Measurements from ENCODE around the gene SNRPA.
"Not testable (repeated sequence)": the region's sequence is repeated elsewhere in the genome, so short reads cannot be mapped to it uniquely, and the experiment has no call there.

DNA sequence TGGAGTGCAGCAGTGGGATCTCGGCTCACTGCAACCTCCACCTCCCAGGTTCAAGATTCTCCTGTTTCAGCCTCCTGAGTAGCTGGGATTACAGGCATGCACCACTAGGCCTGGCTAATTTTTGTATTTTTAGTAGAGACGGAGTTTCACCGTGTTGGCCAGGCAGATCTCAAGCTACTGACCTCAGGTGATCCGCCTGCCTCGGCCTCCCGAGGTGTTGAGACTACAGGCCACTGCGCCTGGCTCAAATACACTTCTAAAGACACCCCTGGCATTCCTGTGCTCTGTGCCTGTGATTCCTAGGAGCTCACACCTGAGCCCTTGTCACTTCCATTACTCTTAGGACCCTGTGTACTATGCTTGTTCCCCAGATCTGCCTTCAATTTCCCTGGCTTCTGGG is 61.6 kb downstream of the SNRPA start:
- TF ChIP-seq, protein P1, sequence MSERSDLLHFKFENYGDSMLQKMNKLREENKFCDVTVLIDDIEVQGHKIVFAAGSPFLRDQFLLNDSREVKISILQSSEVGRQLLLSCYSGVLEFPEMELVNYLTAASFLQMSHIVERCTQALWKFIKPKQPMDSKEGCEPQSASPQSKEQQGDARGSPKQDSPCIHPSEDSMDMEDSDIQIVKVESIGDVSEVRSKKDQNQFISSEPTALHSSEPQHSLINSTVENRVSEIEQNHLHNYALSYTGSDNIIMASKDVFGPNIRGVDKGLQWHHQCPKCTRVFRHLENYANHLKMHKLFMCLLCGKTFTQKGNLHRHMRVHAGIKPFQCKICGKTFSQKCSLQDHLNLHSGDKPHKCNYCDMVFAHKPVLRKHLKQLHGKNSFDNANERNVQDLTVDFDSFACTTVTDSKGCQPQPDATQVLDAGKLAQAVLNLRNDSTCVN (CRISPR knock-in tag; IDR thresholded peaks at IDR 0.05; ENCODE audit: borderline replicate concordance), result not testable (repeated sequence)
- TF ChIP-seq, protein P2, sequence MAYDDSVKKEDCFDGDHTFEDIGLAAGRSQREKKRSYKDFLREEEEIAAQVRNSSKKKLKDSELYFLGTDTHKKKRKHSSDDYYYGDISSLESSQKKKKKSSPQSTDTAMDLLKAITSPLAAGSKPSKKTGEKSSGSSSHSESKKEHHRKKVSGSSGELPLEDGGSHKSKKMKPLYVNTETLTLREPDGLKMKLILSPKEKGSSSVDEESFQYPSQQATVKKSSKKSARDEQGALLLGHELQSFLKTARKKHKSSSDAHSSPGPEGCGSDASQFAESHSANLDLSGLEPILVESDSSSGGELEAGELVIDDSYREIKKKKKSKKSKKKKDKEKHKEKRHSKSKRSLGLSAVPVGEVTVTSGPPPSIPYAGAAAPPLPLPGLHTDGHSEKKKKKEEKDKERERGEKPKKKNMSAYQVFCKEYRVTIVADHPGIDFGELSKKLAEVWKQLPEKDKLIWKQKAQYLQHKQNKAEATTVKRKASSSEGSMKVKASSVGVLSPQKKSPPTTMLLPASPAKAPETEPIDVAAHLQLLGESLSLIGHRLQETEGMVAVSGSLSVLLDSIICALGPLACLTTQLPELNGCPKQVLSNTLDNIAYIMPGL (CRISPR knock-in tag; IDR thresholded peaks at IDR 0.05; ENCODE audit: borderline replicate concordance in 1 of 2, low read depth in 1 of 2), result not testable (repeated sequence)
- not testable (repeated sequence) for TF ChIP-seq SIX1 (CRISPR knock-in tag; IDR thresholded peaks at IDR 0.05; ENCODE audit: borderline replicate concordance); PAWR (CRISPR knock-in tag; IDR thresholded peaks at IDR 0.05; ENCODE audit: borderline replicate concordance); ZBTB7A (CRISPR knock-in tag; IDR thresholded peaks at IDR 0.05); ZNF510 (CRISPR knock-in tag; IDR thresholded peaks at IDR 0.05; ENCODE audit: low read depth); JUNB (CRISPR knock-in tag; IDR thresholded peaks at IDR 0.05; ENCODE audit: borderline replicate concordance); ZNF124 (CRISPR knock-in tag; IDR thresholded peaks at IDR 0.05); KLF6 (CRISPR knock-in tag; IDR thresholded peaks at IDR 0.05); ZNF274 (CRISPR knock-in tag; IDR thresholded peaks at IDR 0.05); DPF2 (CRISPR knock-in tag; IDR thresholded peaks at IDR 0.05; ENCODE audit: borderline replicate concordance, low read depth)
- TF ChIP-seq, protein P3, sequence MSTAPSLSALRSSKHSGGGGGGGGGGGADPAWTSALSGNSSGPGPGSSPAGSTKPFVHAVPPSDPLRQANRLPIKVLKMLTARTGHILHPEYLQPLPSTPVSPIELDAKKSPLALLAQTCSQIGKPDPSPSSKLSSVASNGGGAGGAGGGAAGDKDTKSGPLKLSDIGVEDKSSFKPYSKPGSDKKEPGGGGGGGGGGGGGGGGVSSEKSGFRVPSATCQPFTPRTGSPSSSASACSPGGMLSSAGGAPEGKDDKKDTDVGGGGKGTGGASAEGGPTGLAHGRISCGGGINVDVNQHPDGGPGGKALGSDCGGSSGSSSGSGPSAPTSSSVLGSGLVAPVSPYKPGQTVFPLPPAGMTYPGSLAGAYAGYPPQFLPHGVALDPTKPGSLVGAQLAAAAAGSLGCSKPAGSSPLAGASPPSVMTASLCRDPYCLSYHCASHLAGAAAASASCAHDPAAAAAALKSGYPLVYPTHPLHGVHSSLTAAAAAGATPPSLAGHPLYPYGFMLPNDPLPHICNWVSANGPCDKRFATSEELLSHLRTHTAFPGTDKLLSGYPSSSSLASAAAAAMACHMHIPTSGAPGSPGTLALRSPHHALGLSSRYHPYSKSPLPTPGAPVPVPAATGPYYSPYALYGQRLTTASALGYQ (CRISPR knock-in tag; IDR thresholded peaks at IDR 0.05), result not testable (repeated sequence)
- TF ChIP-seq, protein P4, sequence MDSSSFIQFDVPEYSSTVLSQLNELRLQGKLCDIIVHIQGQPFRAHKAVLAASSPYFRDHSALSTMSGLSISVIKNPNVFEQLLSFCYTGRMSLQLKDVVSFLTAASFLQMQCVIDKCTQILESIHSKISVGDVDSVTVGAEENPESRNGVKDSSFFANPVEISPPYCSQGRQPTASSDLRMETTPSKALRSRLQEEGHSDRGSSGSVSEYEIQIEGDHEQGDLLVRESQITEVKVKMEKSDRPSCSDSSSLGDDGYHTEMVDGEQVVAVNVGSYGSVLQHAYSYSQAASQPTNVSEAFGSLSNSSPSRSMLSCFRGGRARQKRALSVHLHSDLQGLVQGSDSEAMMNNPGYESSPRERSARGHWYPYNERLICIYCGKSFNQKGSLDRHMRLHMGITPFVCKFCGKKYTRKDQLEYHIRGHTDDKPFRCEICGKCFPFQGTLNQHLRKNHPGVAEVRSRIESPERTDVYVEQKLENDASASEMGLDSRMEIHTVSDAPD (CRISPR knock-in tag; IDR thresholded peaks at IDR 0.05), result not testable (repeated sequence)
- TF ChIP-seq, protein P5, sequence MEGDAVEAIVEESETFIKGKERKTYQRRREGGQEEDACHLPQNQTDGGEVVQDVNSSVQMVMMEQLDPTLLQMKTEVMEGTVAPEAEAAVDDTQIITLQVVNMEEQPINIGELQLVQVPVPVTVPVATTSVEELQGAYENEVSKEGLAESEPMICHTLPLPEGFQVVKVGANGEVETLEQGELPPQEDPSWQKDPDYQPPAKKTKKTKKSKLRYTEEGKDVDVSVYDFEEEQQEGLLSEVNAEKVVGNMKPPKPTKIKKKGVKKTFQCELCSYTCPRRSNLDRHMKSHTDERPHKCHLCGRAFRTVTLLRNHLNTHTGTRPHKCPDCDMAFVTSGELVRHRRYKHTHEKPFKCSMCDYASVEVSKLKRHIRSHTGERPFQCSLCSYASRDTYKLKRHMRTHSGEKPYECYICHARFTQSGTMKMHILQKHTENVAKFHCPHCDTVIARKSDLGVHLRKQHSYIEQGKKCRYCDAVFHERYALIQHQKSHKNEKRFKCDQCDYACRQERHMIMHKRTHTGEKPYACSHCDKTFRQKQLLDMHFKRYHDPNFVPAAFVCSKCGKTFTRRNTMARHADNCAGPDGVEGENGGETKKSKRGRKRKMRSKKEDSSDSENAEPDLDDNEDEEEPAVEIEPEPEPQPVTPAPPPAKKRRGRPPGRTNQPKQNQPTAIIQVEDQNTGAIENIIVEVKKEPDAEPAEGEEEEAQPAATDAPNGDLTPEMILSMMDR (CRISPR knock-in tag; IDR thresholded peaks at IDR 0.05), result not testable (repeated sequence)

Measured in HepG2 (cell line).